ENCODE results near the gene PRDM11. TPM values are rescaled to one million over a fixed set of nuclear protein-coding genes. Genes with fewer than 3 reads are reported as not detected.

PRDM11 gene
- polyA plus RNA-seq, 4 donors = 18.9 to 24.1 (median 20.5) TPM

DNA sequence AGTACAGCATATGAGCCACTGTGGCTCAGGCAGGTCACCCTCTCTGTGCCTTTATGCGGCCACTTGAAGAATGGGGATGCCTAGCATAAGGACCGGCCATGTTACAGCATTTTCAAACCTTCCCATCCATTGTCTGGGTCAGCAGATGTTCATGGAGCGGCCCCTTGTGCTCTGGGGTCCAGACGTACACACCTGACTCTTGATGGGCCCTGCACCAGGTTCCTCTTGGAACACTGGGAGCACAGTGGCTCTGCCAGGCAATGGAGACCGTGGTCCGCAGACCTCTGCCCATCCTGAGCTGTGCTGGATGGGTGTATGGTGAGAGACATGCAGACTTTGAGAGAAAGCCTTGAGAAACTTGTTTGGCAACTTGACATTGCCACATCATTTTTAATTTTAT lies 9.8 kb downstream of the PRDM11 start:
- DNase-seq (ENCODE audit: low read depth in 4 of 4, low spot score in 3 of 4) = no peak

DNA sequence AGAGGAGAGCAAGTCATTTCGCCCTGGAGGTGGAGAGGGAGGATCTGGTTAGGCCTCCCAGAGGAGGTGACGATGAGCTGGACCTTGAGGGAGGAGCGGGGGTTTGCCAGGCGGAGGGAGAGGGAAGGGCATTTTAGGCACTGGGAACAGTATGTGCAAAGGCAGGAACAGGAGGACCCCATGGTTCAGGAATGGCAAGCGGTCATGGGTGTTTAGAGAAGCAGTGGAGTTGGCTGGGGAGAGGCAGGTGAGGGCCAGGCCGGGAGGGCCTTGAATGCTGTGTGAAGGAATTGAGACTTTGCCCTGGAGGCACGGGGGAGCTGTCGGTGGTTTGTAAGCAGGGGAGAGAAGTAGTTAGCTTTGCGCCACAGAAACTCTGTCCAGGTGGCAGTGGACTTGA lies 10.3 kb downstream of the PRDM11 start:
- no peak for DNase-seq (ENCODE audit: low read depth in 4 of 4, low spot score in 3 of 4)

DNA sequence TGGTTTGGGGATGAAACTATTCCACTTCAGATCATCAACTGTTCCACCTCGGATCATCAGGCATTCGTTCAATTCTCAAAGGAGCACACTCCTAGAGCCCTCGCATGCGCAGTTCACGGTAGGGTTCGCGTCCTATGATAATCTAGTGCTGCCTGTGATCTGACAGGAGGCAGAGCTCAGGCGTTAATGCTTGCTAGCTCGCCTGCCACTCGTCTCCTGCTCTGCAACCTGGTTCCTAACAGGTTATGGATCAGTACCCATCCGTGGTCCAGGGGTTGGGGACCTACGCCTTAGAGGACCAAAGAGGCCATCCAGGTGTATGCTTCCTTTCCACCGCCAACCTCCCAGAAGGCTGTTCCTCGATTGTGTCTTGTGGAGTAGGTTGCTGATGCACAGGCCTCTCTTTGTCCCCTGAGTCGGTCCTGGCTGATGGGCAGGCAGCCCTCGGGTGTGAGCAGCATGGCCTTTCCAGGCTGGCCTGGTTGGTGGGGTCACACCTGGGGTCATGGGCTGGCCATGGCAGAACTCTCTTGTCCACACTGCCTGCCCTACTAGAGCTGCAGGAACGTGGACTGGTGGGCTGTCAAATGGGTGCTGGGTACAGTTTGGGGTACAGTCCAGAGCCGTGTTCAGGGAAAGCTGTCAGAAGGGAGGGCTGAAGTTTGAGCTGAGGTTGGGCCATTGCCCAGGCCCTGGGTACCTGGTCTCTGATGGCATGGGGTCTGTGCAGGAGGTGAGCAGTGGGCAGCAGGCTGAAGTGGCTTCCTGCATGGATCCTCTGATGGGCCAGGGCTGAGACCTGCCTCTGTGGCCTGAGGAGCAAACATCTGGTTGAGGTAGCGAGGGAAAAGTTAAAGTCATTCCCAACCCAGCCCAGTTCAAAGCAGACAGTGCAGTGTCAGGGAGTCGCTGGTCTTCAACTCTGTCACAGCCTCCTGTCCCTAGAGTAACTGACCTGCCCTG lies 11.1 kb downstream of the PRDM11 start:
- no peak for DNase-seq (ENCODE audit: low read depth in 4 of 4, low spot score in 3 of 4)

DNA sequence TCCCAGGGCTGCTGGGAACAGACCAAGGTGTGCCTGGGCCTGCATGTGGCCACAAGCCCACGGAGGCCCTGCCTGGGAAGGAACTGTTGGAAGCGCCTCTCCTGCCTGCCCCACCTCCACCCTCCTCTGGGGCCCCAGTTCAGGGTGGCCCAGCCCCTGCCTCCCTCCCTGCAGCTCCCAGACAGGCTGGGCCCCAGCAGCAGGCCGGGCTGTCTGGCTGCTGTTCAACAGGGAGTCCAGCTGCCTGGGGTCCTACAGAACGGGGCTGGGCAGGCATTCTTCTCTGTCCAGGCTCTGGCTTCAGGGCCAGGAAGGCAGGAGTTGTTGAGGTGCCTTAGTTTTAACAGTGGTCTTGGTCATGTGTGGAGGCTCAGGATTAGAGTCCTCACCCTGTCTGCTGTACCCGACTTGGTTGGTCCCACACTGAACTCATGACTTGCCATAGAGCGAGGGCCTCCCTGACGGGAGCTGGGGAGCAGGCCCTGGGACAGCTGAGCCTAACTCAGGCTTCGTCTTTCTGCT lies 11.8 kb downstream of the PRDM11 start:
- DNase-seq (ENCODE audit: low read depth in 4 of 4, low spot score in 3 of 4) = peak in 2 of 4 donors; percentile 35 to 53

DNA sequence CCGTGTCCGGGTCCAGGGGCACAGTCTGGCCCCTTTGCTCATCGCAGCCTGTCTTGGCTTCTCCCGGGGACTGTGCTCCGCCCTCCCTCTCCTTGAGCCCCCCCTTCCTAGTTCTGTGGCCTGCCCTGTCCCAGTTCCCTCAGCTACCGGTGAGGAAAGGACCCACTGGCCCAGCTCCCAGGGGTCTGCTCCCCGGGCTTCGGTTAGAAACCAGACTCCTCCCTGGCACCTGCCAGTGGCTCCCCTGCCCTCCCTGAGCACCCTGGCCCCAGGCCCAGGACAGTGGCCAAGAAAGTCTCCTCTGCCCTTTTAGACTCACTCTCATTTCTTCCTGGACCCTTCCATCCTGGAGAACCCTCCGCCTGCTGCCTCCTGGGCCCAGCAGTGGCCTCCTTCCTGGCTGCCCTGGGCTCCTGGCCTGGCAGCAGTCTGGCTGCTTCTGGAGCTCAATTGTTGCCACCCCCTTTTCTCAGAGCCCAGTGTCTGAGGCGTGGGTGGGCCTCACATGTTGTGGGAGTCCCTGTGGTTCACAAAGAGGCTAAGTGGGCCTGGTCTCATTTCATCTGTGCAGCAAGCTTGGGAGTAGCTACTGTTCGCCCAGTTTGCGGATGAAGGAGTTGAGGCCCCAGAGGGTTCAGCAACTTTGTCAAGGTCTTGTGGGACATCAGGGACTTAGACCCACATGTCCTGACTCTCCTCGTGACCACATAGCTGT lies 12.6 kb downstream of the PRDM11 start:
- no peak for DNase-seq (ENCODE audit: low read depth in 4 of 4, low spot score in 3 of 4)

DNA sequence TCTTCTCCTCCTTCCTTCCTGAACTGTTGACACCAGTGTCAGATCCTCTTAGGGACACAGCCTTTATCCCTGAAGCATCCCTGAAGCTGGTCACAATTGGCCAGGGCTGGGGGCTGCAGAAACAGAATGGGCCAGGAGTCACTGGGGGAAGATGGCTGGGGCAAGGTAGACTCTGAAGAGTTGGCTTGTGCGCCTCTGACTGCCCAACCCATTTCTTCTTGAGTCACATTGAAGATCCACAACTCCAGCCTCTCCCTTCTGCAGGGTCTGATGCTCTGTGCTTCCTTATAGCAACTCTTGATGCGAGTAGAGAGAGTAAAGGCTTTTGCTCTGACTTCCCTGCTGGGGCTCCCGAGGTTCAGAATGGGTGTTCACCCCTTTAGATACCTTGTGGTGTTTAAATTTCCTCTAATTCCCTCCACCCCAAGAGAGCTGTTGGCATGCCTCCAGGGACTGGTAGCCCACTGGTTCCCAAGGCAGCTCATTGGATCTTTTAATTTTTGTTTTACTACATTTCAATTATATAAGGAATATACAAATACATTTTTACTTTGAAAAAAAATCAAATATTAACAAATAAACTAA lies 13.4 kb downstream of the PRDM11 start:
- no peak for DNase-seq (ENCODE audit: low read depth in 4 of 4, low spot score in 3 of 4)

DNA sequence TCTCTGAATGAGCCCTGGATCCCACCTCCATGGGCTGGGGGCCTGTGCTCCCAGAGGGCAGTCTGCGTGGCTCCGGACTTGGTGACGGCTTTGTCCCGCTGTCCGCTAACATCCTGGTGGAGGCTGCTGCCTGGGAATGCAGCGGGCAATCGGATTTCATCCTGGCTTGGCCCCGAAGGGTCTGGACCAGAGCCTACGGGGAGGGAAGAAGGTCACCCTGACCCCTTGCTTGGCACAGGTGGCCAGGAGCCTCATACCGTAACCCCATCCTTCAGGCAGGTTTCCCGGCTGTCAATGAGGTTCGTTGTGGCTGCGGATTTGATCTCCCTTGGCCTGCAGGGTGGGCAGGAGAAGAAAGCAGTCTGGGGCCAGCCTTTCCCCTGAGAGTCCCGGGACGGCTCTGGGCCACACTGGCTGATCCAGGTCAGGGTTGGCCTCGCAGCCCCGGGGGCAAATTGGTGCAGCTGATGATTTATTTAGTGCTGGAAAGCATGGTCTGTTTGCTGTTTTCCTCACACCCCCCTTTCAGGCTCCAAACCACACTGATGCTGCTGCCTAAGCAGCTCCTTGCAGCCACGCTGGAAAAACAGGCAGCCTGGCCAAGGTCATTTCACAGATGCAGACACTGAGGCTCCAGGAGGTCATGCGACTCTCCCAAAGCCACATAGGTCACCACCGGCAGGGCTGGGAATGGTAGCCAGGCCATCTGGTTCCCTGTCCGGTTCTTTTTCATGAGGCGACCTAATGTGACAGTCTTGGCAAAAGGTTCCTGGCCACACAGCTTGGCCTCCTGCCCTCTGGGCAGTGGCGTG lies 15.0 kb downstream of the PRDM11 start:
- no peak for DNase-seq (ENCODE audit: low read depth in 4 of 4, low spot score in 3 of 4)

DNA sequence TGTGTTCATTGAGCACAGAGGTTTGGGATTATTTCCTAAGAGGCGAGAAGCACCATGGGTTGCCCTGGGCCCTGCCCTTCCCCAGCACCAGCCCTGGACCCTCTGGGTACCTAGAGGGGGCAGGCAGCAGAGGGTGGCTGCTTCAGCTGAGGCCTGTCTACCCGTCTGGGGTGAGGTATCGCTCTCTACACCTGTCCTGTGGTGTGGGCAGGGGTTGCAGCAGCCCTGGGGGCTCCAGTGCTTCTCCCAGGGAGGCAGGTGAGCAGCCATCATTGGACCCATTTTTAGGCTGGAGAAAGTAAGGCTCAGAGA lies 15.6 kb downstream of the PRDM11 start:
- no peak for DNase-seq (ENCODE audit: low read depth in 4 of 4, low spot score in 3 of 4)

DNA sequence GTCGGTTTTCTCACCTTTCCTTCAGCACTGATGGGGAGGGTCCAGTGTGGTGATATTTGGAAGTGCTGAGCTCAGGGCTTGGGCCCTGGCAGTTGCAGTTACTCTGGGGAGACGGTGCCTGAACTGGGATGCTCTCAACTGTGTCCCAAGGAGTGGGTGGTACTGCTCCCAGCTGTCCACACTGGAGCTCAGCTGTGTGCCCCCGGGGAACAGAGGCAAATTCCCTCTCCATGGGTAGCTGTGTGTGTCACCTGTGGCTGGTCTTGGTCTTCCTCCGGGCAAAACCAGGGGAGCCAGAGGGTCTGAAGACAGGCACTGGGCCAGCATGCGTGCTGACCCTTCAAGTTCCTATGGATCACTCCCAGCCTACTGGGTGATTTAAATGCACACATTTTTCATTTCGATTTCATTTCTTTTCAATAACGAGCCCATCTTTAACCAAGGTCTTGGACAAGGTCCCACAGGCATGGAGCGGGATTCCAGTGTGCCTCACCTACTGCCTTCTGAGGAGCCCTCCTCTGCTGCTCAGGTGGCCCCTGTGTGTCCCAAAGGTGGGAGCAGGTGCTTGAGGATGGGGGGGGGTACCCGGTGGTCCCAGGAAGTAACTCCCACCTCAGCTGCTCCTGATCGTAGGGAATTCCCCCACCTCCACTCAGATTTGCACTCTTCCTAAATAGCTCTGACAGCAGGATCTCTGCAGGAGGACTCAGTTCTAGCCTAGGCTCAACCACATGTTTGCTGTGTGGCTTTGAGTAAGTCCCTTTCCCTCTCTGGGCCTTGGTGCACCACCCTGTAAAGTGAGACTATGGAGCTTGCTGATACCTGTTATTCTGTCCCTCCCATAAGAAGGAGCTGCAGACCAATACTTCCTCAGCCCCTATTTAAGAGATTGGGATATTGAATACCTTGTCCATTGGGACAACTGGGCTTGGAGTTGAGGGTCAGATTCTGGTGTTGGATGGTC lies 16.8 kb downstream of the PRDM11 start:
- no peak for DNase-seq (ENCODE audit: low read depth in 4 of 4, low spot score in 3 of 4)

DNA sequence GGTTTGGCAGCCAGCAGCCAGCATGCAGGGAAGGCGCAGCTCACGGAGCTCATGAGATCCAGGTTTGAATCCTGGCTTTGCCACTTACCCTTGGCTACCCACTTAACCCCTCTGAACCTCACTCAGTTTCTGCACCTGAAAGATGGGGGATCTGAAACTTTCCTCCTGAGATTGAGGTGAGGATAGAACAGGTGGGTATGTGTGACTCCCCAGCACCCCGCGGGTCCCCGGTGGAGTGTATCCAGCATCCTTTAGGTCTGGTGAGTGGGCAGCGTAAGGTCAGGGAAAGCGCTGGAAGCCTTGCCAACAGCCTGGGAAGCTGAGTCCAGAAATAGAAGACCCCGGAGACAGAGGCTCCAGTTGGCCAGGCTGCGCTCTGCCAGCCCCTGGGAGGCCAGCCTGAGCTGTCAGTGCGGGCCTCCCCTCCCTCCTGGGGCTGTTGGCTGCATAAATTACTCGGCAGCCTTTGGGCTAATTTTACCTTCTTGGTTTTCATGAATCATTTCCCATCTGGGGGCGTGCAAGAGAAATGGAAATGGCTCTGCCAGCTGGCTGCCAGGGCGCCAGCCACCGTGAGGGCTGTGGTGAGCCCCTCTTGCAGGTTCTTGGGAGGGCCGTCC lies 17.6 kb downstream of the PRDM11 start:
- no peak for DNase-seq (ENCODE audit: low read depth in 4 of 4, low spot score in 3 of 4)

DNA sequence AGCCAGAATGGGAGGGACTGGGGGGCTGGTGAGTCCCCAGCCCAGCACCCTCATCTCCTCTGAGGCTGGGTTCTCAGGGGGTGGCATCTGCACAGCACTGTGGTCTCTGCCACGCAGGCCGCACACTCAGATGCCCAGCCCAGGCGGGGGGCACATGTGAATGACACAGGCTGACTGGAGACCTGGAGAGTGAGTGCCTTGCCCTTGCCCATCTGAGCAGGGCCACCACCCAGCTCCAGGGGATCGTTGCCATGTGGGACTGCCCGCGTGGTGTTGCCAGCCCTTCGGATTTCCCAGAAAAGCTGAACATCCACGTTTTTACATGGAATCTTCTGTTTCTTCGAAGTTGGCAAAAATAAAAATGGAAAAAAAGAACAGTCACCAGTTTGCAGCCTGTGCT lies 18.9 kb downstream of the PRDM11 start:
- DNase-seq (ENCODE audit: low read depth in 4 of 4, low spot score in 3 of 4) = no peak

DNA sequence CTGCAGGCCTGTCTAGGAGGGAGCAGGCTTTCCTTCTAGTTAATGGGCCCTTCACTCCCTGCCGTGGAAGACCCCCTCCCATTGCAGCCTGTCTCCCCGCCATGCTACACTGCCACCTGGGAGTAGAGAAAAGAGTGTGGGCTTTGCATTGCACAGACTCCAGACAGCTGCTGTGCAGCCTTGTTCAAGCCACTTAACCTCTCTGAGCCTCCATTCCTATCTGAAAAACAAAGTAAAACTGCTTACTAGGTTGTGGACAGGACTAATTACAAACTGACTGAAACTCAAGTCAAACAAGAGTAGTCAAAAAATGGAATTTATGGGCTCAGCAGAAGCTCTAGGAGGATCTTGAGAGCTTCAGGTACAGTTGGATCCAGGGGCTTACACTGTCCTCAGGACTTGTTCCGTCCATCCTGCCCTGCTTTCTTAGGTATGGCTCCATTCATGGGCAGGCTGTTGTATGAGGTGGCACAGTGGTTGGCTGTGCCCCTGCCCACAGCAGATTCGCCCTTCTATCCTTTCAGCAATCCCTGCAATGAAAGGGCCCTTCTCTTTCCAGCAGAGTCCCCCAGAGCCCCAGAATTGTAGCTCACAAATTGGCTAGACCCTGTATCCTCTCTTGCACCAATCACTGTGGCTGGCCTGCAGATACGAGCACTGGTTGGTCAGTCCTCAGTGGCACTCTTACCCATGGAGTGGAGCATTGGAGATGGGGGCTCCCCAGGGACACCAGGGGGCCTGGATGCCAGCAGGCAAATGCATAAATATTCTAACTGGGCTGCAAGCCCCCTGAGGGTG lies 19.6 kb downstream of the PRDM11 start:
- no peak for DNase-seq (ENCODE audit: low read depth in 4 of 4, low spot score in 3 of 4)

DNA sequence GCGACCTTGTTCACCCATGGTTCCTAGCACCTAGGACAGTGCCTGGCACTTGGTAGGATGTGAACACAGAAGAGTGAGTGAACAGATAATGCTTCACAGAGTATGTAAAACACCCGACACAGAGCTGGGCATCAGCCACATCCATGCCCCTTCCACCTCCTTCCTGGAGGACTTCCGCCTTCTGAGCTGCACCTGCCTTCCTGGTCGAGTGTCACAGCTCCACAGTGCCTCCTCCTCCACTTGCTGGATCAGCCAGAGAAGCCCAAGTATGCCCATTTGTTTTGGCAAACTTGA lies 20.1 kb downstream of the PRDM11 start:
- no peak for DNase-seq (ENCODE audit: low read depth in 4 of 4, low spot score in 3 of 4)

DNA sequence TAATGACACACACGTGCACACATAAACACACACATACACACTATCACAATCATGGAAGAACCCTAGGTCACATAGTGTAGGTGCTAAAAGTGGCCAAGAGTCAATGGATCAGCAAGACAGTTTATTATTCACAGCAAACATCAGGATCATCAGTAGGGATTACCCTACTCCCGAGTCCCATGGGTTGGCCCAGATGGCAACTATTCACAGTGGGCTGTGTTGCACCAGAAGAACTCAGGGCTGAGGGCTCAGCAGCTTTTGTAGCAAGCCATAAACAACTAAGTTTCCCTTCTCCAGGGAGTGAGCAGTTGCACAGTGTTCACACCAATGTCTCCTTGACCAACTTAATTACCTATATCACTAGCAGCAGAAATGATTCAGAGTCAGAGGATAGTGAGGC lies 20.8 kb downstream of the PRDM11 start:
- no peak for DNase-seq (ENCODE audit: low read depth in 4 of 4, low spot score in 3 of 4)

DNA sequence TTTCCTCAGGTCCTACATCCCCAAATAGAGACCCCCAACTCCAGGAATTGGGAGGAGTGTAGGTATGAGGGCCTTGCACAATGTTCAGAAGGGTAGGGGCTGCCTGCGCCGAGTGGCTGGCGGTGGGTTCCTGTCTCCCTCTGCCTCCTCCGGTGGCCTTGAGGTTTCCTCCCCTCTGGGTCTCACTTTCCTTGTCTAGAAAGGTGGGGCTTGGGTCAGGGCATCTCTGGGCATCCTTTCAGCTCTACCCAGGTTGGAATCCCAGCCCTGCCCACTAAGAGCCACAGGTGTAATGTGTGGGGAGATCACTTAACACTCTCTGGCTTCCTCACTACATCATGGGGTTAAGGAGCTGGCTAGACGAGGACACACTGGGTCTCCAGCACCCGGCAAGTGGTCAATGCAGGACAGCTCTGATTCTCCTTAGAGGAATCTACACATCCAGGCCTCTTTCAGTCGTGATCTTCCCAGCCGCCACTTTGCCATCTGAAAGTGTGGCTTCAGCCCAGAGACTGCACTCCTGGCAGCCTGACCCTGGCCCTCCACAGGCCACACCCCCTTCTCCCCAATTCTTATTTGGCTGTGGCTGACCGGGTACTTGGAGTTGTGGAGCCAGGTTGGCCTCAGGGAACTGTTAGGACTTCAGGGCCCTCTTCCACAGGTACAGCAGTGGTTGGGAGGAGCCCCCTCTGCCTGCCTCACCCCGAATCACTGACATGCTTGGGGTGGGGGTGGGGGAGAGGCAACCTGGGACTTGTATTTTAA lies 22.1 kb downstream of the PRDM11 start:
- no peak for DNase-seq (ENCODE audit: low read depth in 4 of 4, low spot score in 3 of 4)

DNA sequence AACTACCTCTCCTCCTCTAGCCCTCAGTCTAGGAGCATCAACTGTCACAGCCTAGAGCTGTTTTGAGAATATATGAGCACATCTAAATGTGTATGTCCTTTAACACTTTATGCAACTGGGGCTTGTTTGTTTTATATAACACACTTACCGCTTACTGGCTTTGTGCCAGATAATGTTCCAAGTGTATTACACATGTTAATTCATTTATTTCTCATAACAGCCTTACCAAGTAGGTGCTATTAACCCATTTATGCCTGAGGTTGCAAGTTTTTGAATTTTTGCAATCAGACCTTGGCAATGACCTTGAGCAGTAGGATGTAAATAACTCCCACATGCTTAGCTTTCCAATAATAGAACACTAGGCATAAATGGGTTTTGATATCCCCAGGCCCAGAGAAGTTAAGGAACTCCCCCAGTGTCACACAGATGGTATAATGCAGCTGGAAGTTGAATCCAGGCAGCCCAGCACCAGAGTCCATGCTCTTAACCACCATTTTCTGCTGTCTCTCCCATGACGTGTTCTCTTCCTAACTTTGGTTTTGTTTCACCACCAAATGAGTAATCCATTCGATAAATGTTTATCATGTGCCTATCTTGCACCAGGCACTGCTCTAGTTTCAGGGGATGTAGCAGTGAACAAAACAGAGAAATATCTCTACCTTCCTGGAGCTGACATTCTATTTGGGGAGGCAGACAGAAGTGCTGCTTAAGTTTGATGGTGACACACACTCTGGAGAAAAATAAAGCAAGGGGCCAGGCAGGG lies 23.1 kb downstream of the PRDM11 start:
- DNase-seq (ENCODE audit: low read depth in 4 of 4, low spot score in 3 of 4) = no peak

DNA sequence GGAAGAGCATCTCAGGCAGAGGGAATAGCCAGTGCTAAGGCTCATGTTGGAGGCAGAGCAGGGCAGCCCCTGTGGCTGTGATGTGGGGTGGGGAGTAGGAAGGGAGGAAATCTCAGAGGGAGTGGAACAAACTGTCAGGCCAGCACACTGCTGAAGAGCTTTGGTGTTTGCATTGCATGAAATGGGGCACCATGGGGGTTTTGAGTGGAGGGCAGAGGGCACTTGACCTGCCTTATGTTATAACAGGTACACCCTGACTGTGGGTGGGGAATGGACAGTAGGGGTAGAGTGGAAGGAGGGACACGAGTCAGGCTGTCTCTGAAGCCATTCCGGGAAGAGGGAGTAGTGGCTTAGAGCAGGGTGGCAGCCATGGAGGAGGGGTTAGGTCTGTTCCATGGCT lies 24.0 kb downstream of the PRDM11 start:
- no peak for DNase-seq (ENCODE audit: low read depth in 4 of 4, low spot score in 3 of 4)
